ENCODE measurements around the gene ALG14.

DNA sequence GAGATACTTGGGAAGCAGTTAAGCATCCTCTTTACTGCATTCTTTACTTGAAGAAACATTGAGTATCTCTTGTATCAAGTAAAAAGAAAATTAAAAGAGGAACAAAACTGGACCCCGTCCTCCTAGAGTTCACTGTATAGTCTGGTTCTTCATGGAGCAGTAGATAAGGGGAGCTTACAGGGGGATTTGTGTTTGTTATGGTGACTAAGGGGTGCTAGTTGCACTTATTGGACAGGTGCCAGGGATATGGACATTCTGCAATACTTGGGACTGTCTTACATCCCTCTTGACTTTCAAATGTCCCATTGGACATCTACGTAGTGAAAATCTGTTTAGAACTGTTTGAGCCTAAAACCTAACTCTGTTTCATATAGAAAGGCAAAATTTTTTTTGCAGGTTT lies 67.2 kb downstream of the ALG14 start:
- TF ChIP-seq POLR2A (IDR thresholded peaks at IDR 0.05; ENCODE audit: low read depth, low read length) (no peak), TAF1 (IDR thresholded peaks at IDR 0.05; ENCODE audit: borderline replicate concordance, low read depth, low read length) (no peak), POLR2AphosphoS5 (IDR thresholded peaks at IDR 0.05; ENCODE audit: low read depth, low read length) (no peak)
